Upper lobe of left lung (tissue), 6 donors: Measurements from ENCODE around the gene FANCM. TPM values are rescaled to one million over a fixed set of nuclear protein-coding genes. Genes with fewer than 3 reads are reported as not detected.

Experiments
- ATAC-seq, 2 donors: fragments of 200-7000 bp; cut with Tn5 transposase; one replicate each; pipeline ENCODE4 v1.9.1; 2022; ENCODE audit warnings: mild to moderate bottlenecking in 2 of 2, moderate library complexity in 2 of 2; ENCODE audit not compliant: low FRiP score in 2 of 2
- DNase-seq, 2 donors: peaks; one replicate each; pipeline ENCODE4 v3.0.0-alpha.2; 2019 to 2020
- H3K27ac ChIP-seq, 4 donors: fragments of 200-600 bp; sonication (generic); one replicate each; pipeline ENCODE4 v1.5.1; 2016 to 2019
- H3K27me3 ChIP-seq, 4 donors: fragments of 200-600 bp; sonication (generic); one replicate each; pipeline ENCODE4 v1.5.1; 2017 to 2019
- H3K36me3 ChIP-seq, 4 donors: fragments of 200-600 bp; sonication (generic); one replicate each; pipeline ENCODE4 v1.5.1; 2016 to 2019
- H3K4me1 ChIP-seq, 4 donors: fragments of 200-600 bp; sonication (generic); one replicate each; pipeline ENCODE4 v1.5.1; 2018 to 2019
- H3K4me3 ChIP-seq, 4 donors: fragments of 200-600 bp; sonication (generic); one replicate each; pipeline ENCODE4 v1.5.1; 2017 to 2019; ENCODE audit warnings: mild to moderate bottlenecking in 2 of 4, moderate library complexity in 1 of 4
- H3K9me3 ChIP-seq, 4 donors: fragments of 200-600 bp; sonication (generic); one replicate each; pipeline ENCODE4 v1.5.1; 2018 to 2019
- EP300 ChIP-seq, 4 donors: sonication (generic); formaldehyde crosslinking; IDR thresholded peaks; one replicate each; pipeline ENCODE4 v1.5.1; 2017; ENCODE audit warnings: antibody characterized with exemption in 4 of 4, control low read depth in 2 of 4
- POLR2A ChIP-seq, 4 donors: fragments of 450-650 bp; IDR thresholded peaks; one replicate each; pipeline ENCODE4 v1.5.1; 2016 to 2017; ENCODE audit warnings: antibody characterized with exemption in 4 of 4, mild to moderate bottlenecking in 2 of 4
- POLR2AphosphoS5 ChIP-seq, 2 donors: sonication (generic); formaldehyde crosslinking; IDR thresholded peaks; one replicate each; pipeline ENCODE4 v1.5.1; 2017; ENCODE audit warnings: antibody characterized with exemption in 2 of 2
- WGBS, 2 donors: methylation state at CpG; one replicate each; pipeline ENCODE4 v1.1.5; 2017 to 2018; 5-methylcytosine and 5-hydroxymethylcytosine counted together
- total RNA-seq, 6 donors: library from RNA; depleted of rRNA in 4 of 6; stranded (reverse); fragments of >200 nt in 4 of 6; gene quantifications; one replicate each; pipeline versions ENCODE4 v1.1.0 to v1.2.1, GENCODE V29; 2016 to 2021
- TF ChIP-seq, protein P1 (sequence below), 6 experiments: fragments of 450-650 bp in 4 of 6; fragments of 200-600 bp in 2 of 6; sonication (generic) in 2 of 6; IDR thresholded peaks; one replicate each; pipeline ENCODE4 v1.5.1; 2016 to 2019; ENCODE audit warnings: antibody characterized with exemption in 6 of 6
- donor health status: DM: no; HTN: no; CAD: no; lungs with moderate emphysema.
- donor health status: DM: no; HTN: yes; CAD: no; lungs with severe emphysema.

The FANCM gene, protein sequence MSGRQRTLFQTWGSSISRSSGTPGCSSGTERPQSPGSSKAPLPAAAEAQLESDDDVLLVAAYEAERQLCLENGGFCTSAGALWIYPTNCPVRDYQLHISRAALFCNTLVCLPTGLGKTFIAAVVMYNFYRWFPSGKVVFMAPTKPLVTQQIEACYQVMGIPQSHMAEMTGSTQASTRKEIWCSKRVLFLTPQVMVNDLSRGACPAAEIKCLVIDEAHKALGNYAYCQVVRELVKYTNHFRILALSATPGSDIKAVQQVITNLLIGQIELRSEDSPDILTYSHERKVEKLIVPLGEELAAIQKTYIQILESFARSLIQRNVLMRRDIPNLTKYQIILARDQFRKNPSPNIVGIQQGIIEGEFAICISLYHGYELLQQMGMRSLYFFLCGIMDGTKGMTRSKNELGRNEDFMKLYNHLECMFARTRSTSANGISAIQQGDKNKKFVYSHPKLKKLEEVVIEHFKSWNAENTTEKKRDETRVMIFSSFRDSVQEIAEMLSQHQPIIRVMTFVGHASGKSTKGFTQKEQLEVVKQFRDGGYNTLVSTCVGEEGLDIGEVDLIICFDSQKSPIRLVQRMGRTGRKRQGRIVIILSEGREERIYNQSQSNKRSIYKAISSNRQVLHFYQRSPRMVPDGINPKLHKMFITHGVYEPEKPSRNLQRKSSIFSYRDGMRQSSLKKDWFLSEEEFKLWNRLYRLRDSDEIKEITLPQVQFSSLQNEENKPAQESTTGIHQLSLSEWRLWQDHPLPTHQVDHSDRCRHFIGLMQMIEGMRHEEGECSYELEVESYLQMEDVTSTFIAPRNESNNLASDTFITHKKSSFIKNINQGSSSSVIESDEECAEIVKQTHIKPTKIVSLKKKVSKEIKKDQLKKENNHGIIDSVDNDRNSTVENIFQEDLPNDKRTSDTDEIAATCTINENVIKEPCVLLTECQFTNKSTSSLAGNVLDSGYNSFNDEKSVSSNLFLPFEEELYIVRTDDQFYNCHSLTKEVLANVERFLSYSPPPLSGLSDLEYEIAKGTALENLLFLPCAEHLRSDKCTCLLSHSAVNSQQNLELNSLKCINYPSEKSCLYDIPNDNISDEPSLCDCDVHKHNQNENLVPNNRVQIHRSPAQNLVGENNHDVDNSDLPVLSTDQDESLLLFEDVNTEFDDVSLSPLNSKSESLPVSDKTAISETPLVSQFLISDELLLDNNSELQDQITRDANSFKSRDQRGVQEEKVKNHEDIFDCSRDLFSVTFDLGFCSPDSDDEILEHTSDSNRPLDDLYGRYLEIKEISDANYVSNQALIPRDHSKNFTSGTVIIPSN (N-terminal part only)
- total RNA-seq, result 10 to 100 TPM in 1 of 6 donors, 1 to 10 TPM in 5; 3.3 to 34.6 (median 4.6) TPM

DNA sequence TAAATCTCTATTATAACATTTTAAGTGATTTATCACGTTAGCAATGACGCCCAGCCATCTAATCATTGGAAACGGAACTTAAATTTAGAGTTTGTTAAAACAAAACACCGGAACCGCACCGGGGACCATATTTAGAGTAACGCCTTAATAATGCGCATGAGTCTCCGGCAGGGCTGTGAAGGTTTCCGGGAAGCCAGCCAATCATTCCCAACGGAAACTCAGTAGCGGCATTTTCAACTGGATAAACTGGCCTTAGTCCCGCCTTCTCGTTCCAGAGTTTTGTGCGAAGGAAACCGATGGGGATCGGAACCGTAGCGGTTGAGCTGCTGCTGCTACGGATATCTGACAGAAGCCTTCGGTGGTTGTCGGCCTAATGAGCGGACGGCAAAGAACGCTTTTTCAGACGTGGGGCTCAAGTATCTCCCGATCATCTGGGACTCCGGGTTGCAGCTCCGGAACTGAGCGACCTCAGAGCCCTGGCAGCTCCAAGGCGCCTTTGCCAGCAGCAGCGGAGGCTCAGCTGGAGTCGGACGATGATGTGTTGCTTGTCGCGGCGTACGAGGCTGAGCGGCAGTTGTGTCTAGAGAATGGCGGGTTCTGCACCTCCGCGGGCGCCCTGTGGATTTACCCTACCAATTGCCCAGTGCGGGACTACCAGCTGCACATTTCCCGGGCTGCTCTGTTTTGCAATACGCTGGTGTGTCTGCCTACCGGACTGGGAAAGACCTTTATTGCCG lies at the start of gene FANCM:
Gene FANCM, plus strand, starts transcription at position 272 of the 737 bp plus-strand sequence. Its CDS starts 102 bp downstream, at position 374.
- no peaks in the 10 kb centered on the region for H3K27me3 ChIP-seq
- peak within 1 kb of the TSS; percentile 67 to 82 (median 70) for H3K4me3 ChIP-seq
- peaks cover 19 to 32% (median 25%) of the 10 kb centered on the region in 4 donors for H3K4me1 ChIP-seq
- H3K27ac ChIP-seq, result peak within 1 kb of the TSS; percentile 83 to 93 (median 88)
- no peaks in the 10 kb centered on the region for H3K9me3 ChIP-seq
- TF ChIP-seq, protein P1, sequence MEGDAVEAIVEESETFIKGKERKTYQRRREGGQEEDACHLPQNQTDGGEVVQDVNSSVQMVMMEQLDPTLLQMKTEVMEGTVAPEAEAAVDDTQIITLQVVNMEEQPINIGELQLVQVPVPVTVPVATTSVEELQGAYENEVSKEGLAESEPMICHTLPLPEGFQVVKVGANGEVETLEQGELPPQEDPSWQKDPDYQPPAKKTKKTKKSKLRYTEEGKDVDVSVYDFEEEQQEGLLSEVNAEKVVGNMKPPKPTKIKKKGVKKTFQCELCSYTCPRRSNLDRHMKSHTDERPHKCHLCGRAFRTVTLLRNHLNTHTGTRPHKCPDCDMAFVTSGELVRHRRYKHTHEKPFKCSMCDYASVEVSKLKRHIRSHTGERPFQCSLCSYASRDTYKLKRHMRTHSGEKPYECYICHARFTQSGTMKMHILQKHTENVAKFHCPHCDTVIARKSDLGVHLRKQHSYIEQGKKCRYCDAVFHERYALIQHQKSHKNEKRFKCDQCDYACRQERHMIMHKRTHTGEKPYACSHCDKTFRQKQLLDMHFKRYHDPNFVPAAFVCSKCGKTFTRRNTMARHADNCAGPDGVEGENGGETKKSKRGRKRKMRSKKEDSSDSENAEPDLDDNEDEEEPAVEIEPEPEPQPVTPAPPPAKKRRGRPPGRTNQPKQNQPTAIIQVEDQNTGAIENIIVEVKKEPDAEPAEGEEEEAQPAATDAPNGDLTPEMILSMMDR (IDR thresholded peaks at IDR 0.05), result peak in 1 of 6 experiments; percentile 16
- TF ChIP-seq POLR2A (IDR thresholded peaks at IDR 0.05), result peak in 1 of 4 donors; percentile 35
- no peak for TF ChIP-seq EP300 (IDR thresholded peaks at IDR 0.05)
- peak; percentile 49 to 65 for TF ChIP-seq POLR2AphosphoS5 (IDR thresholded peaks at IDR 0.05)
- peak; percentile 69 to 94 for DNase-seq
- peak; percentile 88 to 93 for ATAC-seq
- H3K36me3 ChIP-seq, result no peaks in the 10 kb centered on the region
- 0 to 1% methylated on average over 20 to 43 of the region's 48 CpGs for WGBS, 2 donors

DNA sequence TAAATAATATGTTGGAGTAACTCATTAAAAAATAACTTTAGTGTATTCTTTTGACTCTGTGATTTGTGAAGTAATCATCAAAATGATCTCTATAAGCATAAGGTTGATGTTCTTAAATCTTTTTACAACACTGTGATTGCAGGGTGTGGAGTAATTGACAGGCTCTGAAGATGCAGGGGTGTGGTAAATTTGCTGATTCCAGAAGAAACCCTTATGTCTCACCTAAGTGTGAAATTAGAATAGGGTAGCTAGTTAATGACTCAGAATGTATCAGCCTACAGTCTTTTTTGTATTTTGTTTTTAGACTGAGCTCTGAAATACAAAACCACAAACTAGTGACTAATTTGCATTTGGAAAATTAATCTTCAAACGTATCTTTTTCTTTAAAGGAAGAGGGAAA lies 45.9 kb upstream of the FANCM start:
- DNase-seq (no peak), ATAC-seq (no peak)
- no peak for TF ChIP-seq POLR2A (IDR thresholded peaks at IDR 0.05)
- TF ChIP-seq EP300 (IDR thresholded peaks at IDR 0.05), result no peak
- TF ChIP-seq POLR2AphosphoS5 (IDR thresholded peaks at IDR 0.05), result no peak
- TF ChIP-seq, protein P1 (IDR thresholded peaks at IDR 0.05), result no peak
- no peak overlapping the region for H3K27ac ChIP-seq
- H3K36me3 ChIP-seq, result no peaks in the 10 kb centered on the region
- no peak overlapping the region for H3K4me3 ChIP-seq
- H3K9me3 ChIP-seq, result no peaks in the 10 kb centered on the region
- H3K4me1 ChIP-seq, result peaks cover 17 to 31% (median 22%) of the 10 kb centered on the region in 4 donors
- 37 to 44% methylated on average over 1 of the region's 1 CpG for WGBS, 2 donors
- no peaks in the 10 kb centered on the region for H3K27me3 ChIP-seq

DNA sequence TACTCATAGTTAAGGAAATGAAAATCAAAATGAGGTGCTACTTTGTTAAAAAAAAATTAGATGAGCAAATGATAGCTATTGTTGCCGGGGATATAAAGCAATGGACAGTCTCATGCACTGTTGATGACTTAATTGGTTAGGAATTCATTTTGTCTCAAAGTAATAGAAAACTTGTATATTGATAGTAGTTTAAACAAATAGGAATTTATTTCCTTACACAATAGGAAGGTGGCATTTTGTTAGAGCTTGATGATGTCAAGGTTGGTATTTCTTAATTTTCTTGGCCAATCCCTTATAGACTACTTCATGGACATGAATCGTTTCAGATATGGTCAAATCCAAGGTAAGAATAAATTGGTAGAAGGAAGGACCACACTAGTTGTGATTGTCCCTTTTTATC lies 44.0 kb upstream of the FANCM start:
- no peak for DNase-seq
- Histone ChIP-seq H3K9me3 (no peaks in the 10 kb centered on the region), H3K27me3 (no peaks in the 10 kb centered on the region), H3K4me1 (peaks cover 0 to 17% (median 8%) of the 10 kb centered on the region in 4 donors), H3K4me3 (no peak overlapping the region), H3K27ac (no peak overlapping the region), H3K36me3 (peaks cover 8 to 17% (median 9%) of the 10 kb centered on the region in 4 donors)
- WGBS, 2 donors, result 81 to 94% methylated on average over 2 of the region's 2 CpGs
- TF ChIP-seq POLR2A (IDR thresholded peaks at IDR 0.05) (no peak), EP300 (IDR thresholded peaks at IDR 0.05) (no peak), POLR2AphosphoS5 (IDR thresholded peaks at IDR 0.05) (no peak)
- TF ChIP-seq, protein P1 (IDR thresholded peaks at IDR 0.05), result no peak
- no peak for ATAC-seq

DNA sequence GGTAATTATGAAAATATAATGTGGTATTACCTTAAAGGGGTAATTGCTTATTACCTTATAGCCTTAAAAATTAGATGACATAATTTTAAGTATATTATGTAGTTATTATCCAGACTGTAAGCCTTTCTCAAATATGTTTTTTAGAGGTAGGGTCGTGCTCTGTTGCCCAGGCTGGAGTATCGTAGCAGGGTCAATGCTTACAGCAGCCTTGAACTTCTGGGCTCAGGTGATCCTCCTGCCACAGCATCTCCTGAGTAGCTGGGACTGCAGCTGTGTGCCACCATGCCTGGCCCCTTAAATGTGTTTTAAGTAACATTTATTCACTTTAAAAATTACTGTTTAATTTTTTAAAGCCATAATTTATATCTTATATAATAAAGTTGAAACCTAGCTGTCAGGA lies 41.5 kb upstream of the FANCM start:
- no peak for DNase-seq
- Histone ChIP-seq H3K27me3 (no peaks in the 10 kb centered on the region), H3K36me3 (peaks cover 13 to 43% (median 19%) of the 10 kb centered on the region in 4 donors), H3K4me1 (peaks cover 0 to 7% (median 5%) of the 10 kb centered on the region in 4 donors), H3K27ac (no peak overlapping the region), H3K9me3 (no peaks in the 10 kb centered on the region), H3K4me3 (no peak overlapping the region)
- no peak for ATAC-seq
- TF ChIP-seq, protein P1 (IDR thresholded peaks at IDR 0.05), result no peak
- no peak for TF ChIP-seq POLR2AphosphoS5 (IDR thresholded peaks at IDR 0.05)
- TF ChIP-seq POLR2A (IDR thresholded peaks at IDR 0.05), result no peak
- no peak for TF ChIP-seq EP300 (IDR thresholded peaks at IDR 0.05)
- 95 to 97% methylated on average over 2 of the region's 2 CpGs for WGBS, 2 donors
